Measurements from ENCODE around the gene FRMD4B.

Gene FRMD4B

DNA sequence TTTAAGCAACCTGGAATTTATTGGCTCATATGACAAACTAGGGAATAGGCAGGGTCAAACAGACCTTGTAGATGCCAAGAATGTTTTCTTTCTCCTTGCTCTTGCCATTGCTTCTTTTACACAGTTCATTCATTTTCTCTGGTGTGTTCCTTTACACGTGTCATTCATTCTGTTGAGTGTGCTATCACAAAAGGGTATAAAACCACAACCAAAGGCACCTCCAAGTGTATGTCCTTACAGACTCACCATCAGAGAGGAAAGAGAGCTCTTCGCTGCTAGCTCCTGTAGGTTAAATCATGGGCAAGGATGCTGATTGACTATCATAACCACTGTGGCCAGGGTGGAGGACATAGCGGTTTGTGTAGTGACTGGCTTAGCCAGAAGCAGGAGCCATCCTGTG is 19.2 kb upstream of the FRMD4B start:
- DNase-seq (ENCODE audit: low spot score) = no peak

DNA sequence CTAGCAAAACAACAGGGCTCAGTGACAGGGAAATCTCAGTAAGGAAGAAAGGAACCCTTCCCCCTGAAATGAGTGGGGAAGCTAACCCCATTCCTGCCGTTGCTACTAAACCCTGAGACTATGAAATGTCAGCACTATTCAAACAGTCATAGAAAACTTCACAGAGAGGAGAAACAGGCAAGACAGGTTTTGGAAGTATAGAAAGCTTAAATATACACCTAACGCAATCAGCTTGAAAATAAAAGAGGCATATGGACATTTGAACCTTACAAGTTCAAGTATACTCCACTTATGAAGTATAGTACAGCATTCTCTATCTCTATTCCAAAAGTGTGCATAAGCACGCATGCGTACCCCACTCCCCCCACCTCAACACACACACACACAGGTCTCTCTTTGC is 17.6 kb upstream of the FRMD4B start:
- no peak for DNase-seq (ENCODE audit: low spot score)

GRCh38 chr3:69400683-69401082 is 14.8 kb upstream of the FRMD4B start:
- DNase-seq (ENCODE audit: low spot score) = no peak

DNA sequence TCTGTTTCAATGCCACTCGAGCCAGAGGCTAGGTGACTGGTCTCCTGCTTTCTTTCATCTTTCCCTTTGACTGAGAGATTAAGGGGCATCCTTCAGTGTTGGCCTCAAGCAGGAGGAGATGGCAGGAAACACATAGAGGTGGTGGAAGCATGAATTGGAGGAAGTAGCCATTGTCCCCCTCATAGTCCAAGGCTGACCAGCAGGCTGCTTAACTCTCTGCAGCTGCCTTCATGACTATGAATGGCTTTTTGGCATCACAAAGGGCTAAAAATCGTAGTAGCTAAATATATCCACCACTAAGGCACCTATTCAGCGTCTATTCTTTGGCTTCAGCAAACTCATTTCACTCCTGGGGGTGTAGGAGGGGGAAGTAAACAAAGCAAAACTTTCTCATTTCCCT is 7.0 kb upstream of the FRMD4B start:
- no peak for DNase-seq (ENCODE audit: low spot score)

DNA sequence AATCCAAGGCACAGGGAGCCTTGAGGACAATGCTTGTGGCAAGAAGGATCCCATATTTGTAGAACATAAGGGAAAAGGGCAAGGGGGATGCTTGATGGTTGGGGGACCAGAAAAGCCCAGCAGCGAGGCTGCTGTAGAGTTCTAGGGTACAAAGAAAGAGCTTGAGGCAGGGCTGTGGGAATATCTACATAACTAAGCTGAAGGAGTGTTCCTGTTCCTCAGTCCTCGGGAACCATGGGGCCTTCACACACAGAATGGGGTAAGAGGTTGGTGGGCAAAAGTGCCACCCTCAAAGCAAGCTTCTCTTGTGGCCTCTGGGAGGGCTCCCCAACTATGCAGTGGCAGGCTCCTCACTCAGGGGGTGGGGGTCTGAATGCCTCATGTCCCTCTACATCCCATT is 6.5 kb upstream of the FRMD4B start:
- DNase-seq (ENCODE audit: low spot score) = no peak

DNA sequence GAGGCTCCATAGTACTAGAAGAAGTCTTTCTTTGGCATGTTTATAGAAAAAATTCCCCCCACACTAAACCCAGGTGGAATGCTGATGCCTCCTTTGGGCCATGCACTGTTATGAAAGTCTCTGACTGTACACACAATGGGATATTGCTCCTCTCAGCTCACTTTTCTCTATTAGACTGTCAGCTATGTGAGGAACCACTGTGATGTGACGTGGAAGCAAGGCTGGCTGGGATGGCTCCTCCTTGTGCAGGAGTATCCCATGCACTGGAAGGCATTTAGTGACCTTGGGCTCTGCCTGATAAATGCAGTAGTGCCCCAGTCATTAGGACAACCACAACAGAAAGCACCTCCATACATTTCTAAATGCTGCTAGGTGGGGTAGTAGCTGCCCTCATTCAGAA is 5.7 kb upstream of the FRMD4B start:
- DNase-seq (ENCODE audit: low spot score) = no peak

GRCh38 chr3:69390771-69391170 is 4.9 kb upstream of the FRMD4B start:
- DNase-seq (ENCODE audit: low spot score) = no peak

DNA sequence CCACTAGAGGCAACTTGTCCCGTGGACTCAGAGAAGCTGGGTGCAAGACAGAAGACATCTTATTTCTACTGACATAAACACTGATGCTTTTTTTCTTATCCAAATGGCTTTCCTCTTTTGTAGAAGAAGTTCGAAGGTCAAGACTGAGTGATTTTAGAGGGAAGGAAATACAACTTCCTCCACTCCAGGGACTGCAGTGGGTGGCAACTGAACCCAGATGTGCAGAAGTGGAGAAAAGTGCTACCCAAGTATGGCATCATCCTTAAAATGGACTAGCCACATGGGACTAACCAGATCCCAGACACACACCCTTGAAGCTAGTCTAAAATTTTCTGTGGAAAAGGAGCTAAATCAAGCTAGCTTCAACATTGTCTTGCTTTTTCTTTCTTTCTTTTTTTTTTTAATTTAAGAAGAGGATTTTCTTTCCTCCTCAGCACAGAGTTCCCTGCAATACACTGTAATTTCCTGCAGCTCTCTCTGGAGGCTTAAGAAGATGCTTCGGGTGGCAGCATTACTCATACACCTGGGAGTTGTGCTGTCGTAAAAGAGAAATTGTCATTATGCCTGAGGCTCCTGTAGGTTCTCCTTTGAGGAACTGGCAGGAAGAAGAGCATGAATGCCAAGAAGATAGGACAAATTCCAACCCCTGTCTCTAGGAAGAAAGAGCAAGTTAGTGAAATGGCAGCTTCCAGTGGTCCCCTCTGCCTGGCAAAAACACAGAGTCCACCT is 3.8 kb upstream of the FRMD4B start:
- DNase-seq (ENCODE audit: low spot score) = no peak

GRCh38 chr3:69388241-69388640 is 2.4 kb upstream of the FRMD4B start:
- no peak for DNase-seq (ENCODE audit: low spot score)

GRCh38 chr3:69386556-69387385 is 883 bp upstream of the FRMD4B start:
- DNase-seq (ENCODE audit: low spot score) = no peak

DNA sequence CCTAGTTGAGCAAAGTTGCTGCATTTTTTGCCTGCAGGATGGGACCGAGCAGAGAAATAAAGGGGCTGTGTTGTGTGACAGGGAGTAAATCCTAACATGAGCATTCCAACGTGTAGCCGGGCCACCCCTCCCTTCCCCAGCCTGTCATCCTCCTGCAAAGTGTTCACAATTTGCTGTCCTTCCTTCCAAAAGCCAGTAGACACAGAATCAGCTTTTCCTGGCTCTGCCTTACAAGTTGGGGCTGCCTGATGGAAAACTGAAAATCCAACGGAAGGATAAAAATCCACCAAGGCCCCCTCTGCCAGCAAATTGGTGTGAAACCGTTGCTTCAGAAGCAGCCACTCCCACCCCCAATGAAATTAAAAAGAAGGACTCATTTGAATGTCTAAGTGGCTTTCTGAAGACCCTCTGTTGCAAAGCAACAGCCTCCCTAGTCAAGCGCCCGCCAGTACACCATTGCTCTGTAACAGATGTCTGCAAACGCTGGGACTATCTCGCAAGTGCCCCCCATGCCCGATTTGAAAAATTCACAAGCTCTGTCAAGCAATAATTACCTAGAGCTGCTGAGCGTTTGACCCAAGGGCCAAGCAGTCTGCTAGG is 665 bp downstream of the FRMD4B start:
- no peak for DNase-seq (ENCODE audit: low spot score)

GRCh38 chr3:69384326-69384725 is 1.6 kb downstream of the FRMD4B start:
- DNase-seq (ENCODE audit: low spot score) = no peak

DNA sequence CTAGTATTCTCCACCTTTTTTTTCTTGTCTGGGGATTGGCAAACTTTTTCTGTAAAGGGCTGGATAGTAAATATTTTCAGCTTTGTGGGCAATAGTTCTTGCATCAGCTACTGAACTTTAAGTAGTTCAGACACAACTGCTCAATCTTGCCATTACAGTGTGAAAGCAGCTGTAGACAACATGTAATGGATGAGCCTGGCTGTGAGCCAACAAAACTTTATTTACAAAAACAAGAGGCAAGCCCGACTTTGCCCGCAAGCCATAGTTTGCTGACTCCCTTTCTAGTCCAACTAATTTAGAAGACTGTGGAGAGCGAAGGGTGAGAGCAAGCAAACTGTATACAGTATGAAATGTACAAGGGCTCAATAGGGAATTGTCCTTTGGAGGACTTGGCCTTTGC is 6.2 kb downstream of the FRMD4B start:
- DNase-seq (ENCODE audit: low spot score) = no peak

GRCh38 chr3:69378112-69378802 is 7.6 kb downstream of the FRMD4B start:
- DNase-seq (ENCODE audit: low spot score) = no peak

GRCh38 chr3:69377262-69377661 is 8.6 kb downstream of the FRMD4B start:
- no peak for DNase-seq (ENCODE audit: low spot score)

- DNase-seq (ENCODE audit: low spot score) = no peak
These were observed 9.2 kb downstream of the FRMD4B start for GRCh38 chr3:69376731-69377130.

- no peak for DNase-seq (ENCODE audit: low spot score)
These were observed 14.1 kb downstream of the FRMD4B start for GRCh38 chr3:69371816-69372215.

- DNase-seq (ENCODE audit: low spot score) = no peak
These were observed 15.0 kb downstream of the FRMD4B start for GRCh38 chr3:69370901-69371301.

DNA sequence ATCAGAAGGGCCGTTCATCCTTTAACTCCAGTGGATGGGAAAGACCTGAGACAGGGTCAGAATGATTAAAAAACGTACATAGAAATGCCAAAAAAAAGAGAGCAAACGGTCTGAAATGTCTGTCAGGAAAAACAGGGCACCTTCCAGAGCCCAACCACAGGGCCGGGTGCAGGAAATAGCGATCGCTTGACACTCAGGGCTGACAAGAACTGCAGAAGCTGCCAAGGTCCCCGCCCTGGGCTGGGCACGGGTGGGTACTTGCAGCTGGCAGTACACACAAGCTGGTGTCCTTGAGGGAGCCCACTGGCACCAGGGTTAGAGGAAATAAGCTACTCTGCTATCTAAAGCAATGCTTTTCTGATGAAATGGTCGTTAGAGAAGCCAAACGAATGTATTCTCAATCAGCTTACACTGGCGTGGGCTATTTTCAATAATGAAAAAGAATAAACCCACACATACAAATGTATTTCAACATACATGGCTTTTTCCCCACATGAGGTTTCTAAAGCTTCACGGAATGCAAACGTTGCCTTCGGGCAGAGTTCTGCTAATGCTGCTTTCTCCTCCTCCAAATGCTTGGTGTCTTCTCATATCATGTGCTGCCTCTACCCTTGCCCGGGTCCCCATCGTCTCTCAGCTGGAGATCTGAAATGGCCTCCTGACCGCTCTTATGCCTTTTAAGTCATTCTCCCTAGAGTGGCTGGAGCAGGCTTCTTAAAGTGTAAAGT is 15.6 kb downstream of the FRMD4B start:
- no peak for DNase-seq (ENCODE audit: low spot score)

- no peak for DNase-seq (ENCODE audit: low spot score)
These were observed 17.7 kb downstream of the FRMD4B start for GRCh38 chr3:69368129-69368741.

DNA sequence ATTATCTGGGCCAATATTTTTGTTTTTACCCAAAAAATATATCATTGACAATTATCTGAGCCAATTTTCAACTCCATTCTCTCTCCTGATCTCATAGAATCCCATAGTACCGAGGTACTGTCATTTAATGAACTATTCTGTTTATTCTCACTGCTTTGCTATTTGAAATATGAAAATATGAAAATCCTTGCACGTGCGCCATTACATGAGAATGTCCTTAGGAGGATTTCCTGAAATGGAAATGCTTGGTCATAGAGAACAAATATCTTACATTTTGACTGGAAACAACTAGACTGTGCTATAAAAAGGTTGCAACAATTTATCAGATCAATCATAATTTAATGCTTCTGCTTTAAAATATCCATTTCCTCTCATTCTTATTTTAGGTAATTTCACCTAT is 18.3 kb downstream of the FRMD4B start:
- DNase-seq (ENCODE audit: low spot score) = no peak

All from hematopoietic multipotent progenitor cell treated with erythropoietin and hydrocortisone succinate and interleukin-3 and kit ligand, for 17 days (in vitro differentiated cells).